Chondrocyte (in vitro differentiated cells): ENCODE measurements around the gene SRP54. TPM values are rescaled to one million over a fixed set of nuclear protein-coding genes. Genes with fewer than 3 reads are reported as not detected.

Experiments
- DNase-seq: peaks from one replicate; pipeline ENCODE4 v3.0.0; 2021; ENCODE audit warnings: mixed read lengths, low spot score
- H3K27ac Mint-ChIP-seq: one replicate; pipeline ENCODE4 v1.8.0; 2021; ENCODE audit warnings: mild to moderate bottlenecking, moderate library complexity, mixed read lengths; ENCODE audit not compliant: unreplicated experiment
- H3K27me3 Mint-ChIP-seq: 2 replicates; pipeline ENCODE4 v1.8.0; 2021; ENCODE audit warnings: low read depth, mixed read lengths
- H3K36me3 Mint-ChIP-seq: 2 replicates; pipeline ENCODE4 v1.8.0; 2021; ENCODE audit warnings: low read depth, mixed read lengths
- H3K4me1 Mint-ChIP-seq: 2 replicates; pipeline ENCODE4 v1.8.0; 2021; ENCODE audit warnings: low read depth, mild to moderate bottlenecking, mixed read lengths
- H3K4me3 Mint-ChIP-seq: one replicate; pipeline ENCODE4 v1.8.0; 2021; ENCODE audit warnings: mild to moderate bottlenecking, moderate library complexity, mixed read lengths; ENCODE audit not compliant: unreplicated experiment
- H3K9me3 Mint-ChIP-seq: 2 replicates; pipeline ENCODE4 v1.8.0; 2021; ENCODE audit warnings: low read depth, mixed read lengths
- total RNA-seq: library from RNA; stranded (reverse); gene quantifications from 3 replicates; pipeline ENCODE4 v1.2.1, GENCODE V29; 2021
- TF ChIP-seq, protein P1 (sequence below): fragments of 200-600 bp; sonication (generic); IDR thresholded peaks from 2 replicates; pipeline ENCODE4 v1.5.0; 2021; ENCODE audit warnings: antibody characterized with exemption, mild to moderate bottlenecking, moderate library complexity

Gene SRP54
- total RNA-seq, 1 donor from 2014 or later, result 54.4 TPM

DNA sequence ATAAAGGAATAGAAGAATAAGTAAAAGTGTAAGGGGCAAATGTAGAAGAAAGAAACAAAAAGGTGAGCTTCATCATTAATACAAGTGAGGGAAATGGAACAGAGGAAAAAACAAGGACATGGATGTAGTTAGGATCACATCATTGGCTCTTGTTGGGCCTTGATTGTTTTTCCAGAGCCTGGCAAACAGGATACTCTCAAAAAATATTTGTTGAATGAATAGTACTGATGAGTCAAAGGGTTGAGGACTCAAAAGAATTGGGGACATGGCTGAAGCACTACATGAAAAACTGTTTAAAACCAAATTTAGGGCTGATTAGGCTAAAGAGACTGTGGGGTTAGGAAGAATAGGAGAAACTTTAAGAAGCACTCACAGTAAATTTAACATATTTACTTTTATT, 11.4 kb upstream of the SRP54 start:
- Mint-ChIP-seq H3K4me3 (no peak overlapping the region), H3K27ac (peak overlapping the region; percentile 54), H3K27me3 (no peaks in the 10 kb centered on the region), H3K36me3 (peaks cover 2% of the 10 kb centered on the region), H3K4me1 (peaks cover 9% of the 10 kb centered on the region), H3K9me3 (no peaks in the 10 kb centered on the region)
- TF ChIP-seq, protein P1, sequence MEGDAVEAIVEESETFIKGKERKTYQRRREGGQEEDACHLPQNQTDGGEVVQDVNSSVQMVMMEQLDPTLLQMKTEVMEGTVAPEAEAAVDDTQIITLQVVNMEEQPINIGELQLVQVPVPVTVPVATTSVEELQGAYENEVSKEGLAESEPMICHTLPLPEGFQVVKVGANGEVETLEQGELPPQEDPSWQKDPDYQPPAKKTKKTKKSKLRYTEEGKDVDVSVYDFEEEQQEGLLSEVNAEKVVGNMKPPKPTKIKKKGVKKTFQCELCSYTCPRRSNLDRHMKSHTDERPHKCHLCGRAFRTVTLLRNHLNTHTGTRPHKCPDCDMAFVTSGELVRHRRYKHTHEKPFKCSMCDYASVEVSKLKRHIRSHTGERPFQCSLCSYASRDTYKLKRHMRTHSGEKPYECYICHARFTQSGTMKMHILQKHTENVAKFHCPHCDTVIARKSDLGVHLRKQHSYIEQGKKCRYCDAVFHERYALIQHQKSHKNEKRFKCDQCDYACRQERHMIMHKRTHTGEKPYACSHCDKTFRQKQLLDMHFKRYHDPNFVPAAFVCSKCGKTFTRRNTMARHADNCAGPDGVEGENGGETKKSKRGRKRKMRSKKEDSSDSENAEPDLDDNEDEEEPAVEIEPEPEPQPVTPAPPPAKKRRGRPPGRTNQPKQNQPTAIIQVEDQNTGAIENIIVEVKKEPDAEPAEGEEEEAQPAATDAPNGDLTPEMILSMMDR, result no peak
- no peak for DNase-seq

DNA sequence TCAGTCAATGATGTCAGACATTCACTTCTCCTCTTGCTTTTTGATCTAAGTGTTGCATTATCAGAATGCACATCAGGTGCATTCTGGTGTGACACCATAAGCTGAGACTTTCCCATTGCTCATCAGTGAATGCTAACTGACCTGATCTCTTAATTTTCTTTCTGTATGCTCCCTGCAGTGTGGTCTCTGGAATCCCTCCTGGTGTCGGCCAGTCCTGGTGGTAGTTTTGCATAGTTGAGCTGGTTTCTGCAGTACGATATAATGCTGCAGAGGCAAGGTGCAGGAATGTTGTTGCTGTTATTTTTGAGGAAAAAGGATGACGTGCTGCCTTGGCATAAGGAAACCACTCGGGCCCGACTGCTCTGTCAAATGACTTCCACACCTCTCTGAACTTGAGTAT, 11.0 kb upstream of the SRP54 start:
- Mint-ChIP-seq H3K4me3 (no peak overlapping the region), H3K4me1 (peaks cover 9% of the 10 kb centered on the region), H3K9me3 (no peaks in the 10 kb centered on the region), H3K36me3 (peaks cover 2% of the 10 kb centered on the region), H3K27ac (no peak overlapping the region), H3K27me3 (no peaks in the 10 kb centered on the region)
- TF ChIP-seq, protein P1, result no peak
- no peak for DNase-seq

DNA sequence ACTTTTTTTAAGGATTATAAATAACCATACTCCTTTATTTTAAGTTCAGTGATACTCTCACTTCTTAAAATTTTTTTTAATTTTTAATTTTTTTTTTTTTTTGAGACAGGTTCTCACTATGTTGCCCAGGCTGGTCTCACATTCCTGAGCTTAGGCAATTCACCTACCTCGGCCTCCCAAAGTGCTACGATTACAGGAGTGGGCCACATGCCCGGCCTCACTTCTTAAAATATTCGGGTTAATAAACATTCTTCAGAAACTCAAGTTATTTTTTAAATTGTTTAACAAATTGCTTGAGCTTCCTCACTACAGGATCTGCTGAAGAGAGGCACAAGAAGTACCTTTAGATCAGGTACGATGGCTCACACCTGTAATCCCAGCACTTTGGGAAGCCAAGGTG, 4.3 kb upstream of the SRP54 start:
- Mint-ChIP-seq H3K9me3 (no peaks in the 10 kb centered on the region), H3K36me3 (no peaks in the 10 kb centered on the region)

DNA sequence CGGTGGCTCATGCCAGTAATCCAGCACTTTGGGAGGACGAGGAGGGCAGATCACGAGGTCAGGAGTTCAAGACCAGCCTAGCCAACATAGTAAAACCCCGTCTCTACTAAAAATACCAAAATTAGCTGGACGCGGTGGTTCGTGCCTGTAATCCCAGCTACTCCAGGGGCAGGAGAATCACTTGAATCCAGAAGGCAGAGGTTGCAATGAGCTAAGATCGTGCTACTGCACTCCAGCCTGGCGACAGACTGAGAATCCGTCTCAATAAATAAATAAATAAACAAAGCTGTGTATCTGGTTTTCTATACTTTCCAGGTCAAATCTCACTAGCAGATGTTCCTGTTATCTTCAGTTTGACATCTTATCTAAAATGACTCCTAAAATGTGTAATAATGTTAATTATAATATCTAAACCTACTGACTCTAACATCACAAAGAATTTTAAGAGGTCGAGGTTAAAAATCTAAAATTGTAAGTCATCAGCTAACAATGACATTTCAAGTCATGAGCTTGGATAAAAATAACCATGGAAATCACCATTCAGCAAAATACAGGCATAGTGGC, 2.4 kb upstream of the SRP54 start:
- no peaks in the 10 kb centered on the region for H3K9me3 Mint-ChIP-seq
- H3K4me1 Mint-ChIP-seq, result peaks cover 8% of the 10 kb centered on the region
- no peaks in the 10 kb centered on the region for H3K36me3 Mint-ChIP-seq
- no peaks in the 10 kb centered on the region for H3K27me3 Mint-ChIP-seq
- no peak overlapping the region for H3K4me3 Mint-ChIP-seq
- TF ChIP-seq, protein P1, result no peak
- no peak overlapping the region for H3K27ac Mint-ChIP-seq
- DNase-seq, result no peak

More for the DNA sequence above, 4.3 kb upstream of the SRP54 start:
- no peak for DNase-seq
- Mint-ChIP-seq H3K4me3 (no peak overlapping the region), H3K27me3 (no peaks in the 10 kb centered on the region), H3K27ac (no peak overlapping the region), H3K4me1 (peaks cover 8% of the 10 kb centered on the region)
- TF ChIP-seq, protein P1, result no peak

DNA sequence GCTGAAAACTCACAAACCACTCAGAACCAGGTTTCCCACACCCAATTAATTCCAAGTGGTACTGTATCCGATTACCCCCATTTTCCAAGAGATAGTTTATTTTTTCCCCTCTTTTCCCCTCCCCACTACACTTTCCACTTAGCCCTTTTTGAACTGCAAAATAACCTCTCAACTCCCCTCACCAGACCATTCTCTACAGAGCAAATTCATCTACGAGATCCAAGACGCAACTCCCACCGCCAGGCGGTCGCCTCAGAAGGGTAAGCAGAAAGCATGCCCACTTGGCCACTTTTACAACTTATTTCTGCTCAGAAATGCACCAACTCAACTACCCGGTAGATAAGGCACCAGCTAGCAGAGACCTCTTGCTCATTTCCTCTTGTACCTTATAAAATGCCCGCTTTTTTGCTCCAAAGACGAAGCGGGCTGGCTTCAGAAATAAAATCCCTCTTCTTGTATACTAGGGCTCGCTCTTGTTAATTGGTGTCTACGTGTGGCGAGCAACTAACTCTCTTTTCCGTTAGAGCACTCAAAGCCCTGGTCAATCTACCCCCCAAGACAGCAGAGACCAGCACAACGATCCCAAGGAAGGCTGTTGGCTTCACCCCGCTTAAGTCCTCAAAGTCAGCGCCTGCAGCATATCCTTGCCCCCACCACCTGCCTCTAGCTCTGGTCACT, 910 bp upstream of the SRP54 start:
- H3K9me3 Mint-ChIP-seq, result no peaks in the 10 kb centered on the region
- no peaks in the 10 kb centered on the region for H3K27me3 Mint-ChIP-seq
- TF ChIP-seq, protein P1, result peak; percentile 71
- no peak overlapping the region for H3K4me3 Mint-ChIP-seq
- no peak overlapping the region for H3K27ac Mint-ChIP-seq
- no peak for DNase-seq
- H3K4me1 Mint-ChIP-seq, result peaks cover 8% of the 10 kb centered on the region
- no peaks in the 10 kb centered on the region for H3K36me3 Mint-ChIP-seq
